OCI-LY3 (cell line): ENCODE results near the gene STC2.

Experiments used
- EZH2phosphoT487 ChIP-seq: fragments of 200-600 bp; shearing (Covaris generic); IDR thresholded peaks from 2 replicates; pipeline ENCODE4 v1.6.1; 2018; ENCODE audit warnings: antibody characterized with exemption, mixed run types, low read depth
- TF ChIP-seq, protein P1 (sequence below): fragments of 200-600, 300-600 bp; sonication (generic); IDR thresholded peaks from 2 replicates; pipeline ENCODE4 v1.5.1; 2014; ENCODE audit warnings: antibody characterized with exemption, low read length, low read depth

DNA sequence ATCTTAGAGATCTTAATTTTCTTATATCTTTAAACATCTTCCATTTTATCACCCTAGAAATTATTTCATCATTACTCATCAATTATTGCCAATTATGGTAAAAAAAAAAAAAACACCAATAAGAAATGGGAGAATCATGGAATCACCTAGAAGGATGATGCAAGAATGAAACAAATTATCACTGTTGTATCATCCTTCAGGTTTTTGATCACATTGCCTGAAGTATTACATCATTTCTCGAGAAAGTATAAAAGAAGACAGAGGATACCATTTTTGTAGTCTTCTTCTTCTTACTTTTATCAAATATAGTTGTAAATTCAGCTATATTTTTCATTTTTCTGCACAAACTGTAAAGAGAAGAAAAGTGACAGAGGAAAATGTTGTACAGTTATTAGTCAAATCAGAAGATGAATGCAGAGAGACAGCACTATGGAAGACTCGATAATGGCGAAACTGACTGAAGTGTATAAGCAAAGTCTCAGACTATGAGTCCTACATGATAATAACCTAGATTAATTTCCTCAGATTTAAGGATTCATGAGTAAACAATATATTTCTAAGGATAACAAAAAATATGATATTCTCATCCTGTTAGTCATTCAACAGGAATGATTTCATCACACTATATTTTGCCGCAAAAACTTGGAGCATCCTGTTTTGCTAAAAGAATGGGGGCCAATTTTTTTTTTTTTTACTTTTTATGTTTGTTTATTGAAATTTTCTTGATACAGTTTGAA is 5.9 kb upstream of the STC2 start:
- TF ChIP-seq, protein P1, sequence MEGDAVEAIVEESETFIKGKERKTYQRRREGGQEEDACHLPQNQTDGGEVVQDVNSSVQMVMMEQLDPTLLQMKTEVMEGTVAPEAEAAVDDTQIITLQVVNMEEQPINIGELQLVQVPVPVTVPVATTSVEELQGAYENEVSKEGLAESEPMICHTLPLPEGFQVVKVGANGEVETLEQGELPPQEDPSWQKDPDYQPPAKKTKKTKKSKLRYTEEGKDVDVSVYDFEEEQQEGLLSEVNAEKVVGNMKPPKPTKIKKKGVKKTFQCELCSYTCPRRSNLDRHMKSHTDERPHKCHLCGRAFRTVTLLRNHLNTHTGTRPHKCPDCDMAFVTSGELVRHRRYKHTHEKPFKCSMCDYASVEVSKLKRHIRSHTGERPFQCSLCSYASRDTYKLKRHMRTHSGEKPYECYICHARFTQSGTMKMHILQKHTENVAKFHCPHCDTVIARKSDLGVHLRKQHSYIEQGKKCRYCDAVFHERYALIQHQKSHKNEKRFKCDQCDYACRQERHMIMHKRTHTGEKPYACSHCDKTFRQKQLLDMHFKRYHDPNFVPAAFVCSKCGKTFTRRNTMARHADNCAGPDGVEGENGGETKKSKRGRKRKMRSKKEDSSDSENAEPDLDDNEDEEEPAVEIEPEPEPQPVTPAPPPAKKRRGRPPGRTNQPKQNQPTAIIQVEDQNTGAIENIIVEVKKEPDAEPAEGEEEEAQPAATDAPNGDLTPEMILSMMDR, result no peak
- no peak for TF ChIP-seq EZH2phosphoT487
